AML-193 (cell line): ENCODE measurements around the gene N4BP2.
"Not testable (repeated sequence)": the region's sequence is repeated elsewhere in the genome, so short reads cannot be mapped to it uniquely, and the experiment has no call there.

Source experiments
- DNase-seq, 2 experiments: peaks; one replicate each; lab custom pipeline; 2025; lab: John Stamatoyannopoulos, UW

The N4BP2 gene

GRCh38 chr4:40056716-40057585, at the start of gene N4BP2:
TSS of gene N4BP2 (plus strand) at chr4:40056850. CDS start at chr4:40097341, 40,491 bp downstream.
- peak; percentile 56 to 69 for DNase-seq

- DNase-seq, result no peak
Observed at GRCh38 chr4:40016007-40016406, 40.6 kb upstream of the N4BP2 start.

GRCh38 chr4:40020221-40020620, 36.4 kb upstream of the N4BP2 start:
- DNase-seq, result no peak

GRCh38 chr4:40021116-40021515, 35.5 kb upstream of the N4BP2 start:
- not testable (repeated sequence) for DNase-seq

- not testable (repeated sequence) for DNase-seq
Observed at GRCh38 chr4:40024049-40024448, 32.6 kb upstream of the N4BP2 start.

GRCh38 chr4:40032785-40033184, 23.9 kb upstream of the N4BP2 start:
- no peak for DNase-seq

GRCh38 chr4:40033613-40034012, 23.0 kb upstream of the N4BP2 start:
- DNase-seq, result no peak

GRCh38 chr4:40038977-40039376, 17.7 kb upstream of the N4BP2 start:
- no peak for DNase-seq

GRCh38 chr4:40040908-40041307, 15.7 kb upstream of the N4BP2 start:
- DNase-seq, result no peak

GRCh38 chr4:40043786-40044185, 12.9 kb upstream of the N4BP2 start:
- no peak for DNase-seq

- DNase-seq, result no peak
Observed at GRCh38 chr4:40046311-40046980, 10.2 kb upstream of the N4BP2 start.

GRCh38 chr4:40053161-40053560, 3.5 kb upstream of the N4BP2 start:
- no peak for DNase-seq

- peak; percentile 76 for DNase-seq
Observed at GRCh38 chr4:40055511-40055862, 1.2 kb upstream of the N4BP2 start.

- DNase-seq, result peak; percentile 76
Observed at GRCh38 chr4:40055863-40056715, 561 bp upstream of the N4BP2 start.

GRCh38 chr4:40057586-40058091, 989 bp downstream of the N4BP2 start:
- peak; percentile 92 to 94 for DNase-seq

GRCh38 chr4:40058121-40058520, 1.5 kb downstream of the N4BP2 start:
- no peak for DNase-seq

GRCh38 chr4:40058854-40059253, 2.2 kb downstream of the N4BP2 start:
- DNase-seq, result no peak

- DNase-seq, result no peak
Observed at GRCh38 chr4:40059362-40059761, 2.7 kb downstream of the N4BP2 start.

- DNase-seq, result no peak
Observed at GRCh38 chr4:40065010-40065409, 8.4 kb downstream of the N4BP2 start.

GRCh38 chr4:40066651-40067050, 10.0 kb downstream of the N4BP2 start:
- DNase-seq, result no peak

GRCh38 chr4:40070387-40070786, 13.7 kb downstream of the N4BP2 start:
- DNase-seq, result no peak

- DNase-seq, result no peak
Observed at GRCh38 chr4:40086421-40086820, 29.8 kb downstream of the N4BP2 start.
